ENCODE data around the gene NTRK3.

- TF ChIP-seq POLR2AphosphoS5 (IDR thresholded peaks at IDR 0.05; ENCODE audit: borderline replicate concordance, low read depth, low read length) = no peak
- no peak for TF ChIP-seq EZH2 (IDR thresholded peaks at IDR 0.05)
- no peak for TF ChIP-seq FOXP2 (optimal IDR thresholded peaks at IDR 0.05; ENCODE audit: control extremely low read depth, extremely low read length, insufficient read depth)
Measured at GRCh38 chr15:88061452-88061851, 195.1 kb downstream of the NTRK3 start.

Data from SK-N-MC (cell line).